ENCODE results near the gene WDR90. TPM values are rescaled to one million over a fixed set of nuclear protein-coding genes. Genes with fewer than 3 reads are reported as not detected.

WDR90 gene
- total and polyA plus RNA-seq, 2 of the 13 experiments (the other 11 are each of a cell fraction or from before 2014, with no cell fraction given): 14.9 to 28.9 TPM

- TF ChIP-seq SMAD9 (CRISPR knock-in tag; IDR thresholded peaks at IDR 0.05): no peak
- no peak for TF ChIP-seq SKIL (CRISPR knock-in tag; IDR thresholded peaks at IDR 0.05; ENCODE audit: borderline replicate concordance)
- no peak for TF ChIP-seq TBX3 (IDR thresholded peaks at IDR 0.05; ENCODE audit: borderline replicate concordance)
Observed at GRCh38 chr16:626787-627453, 22.2 kb upstream of the WDR90 start (continued).

- H3K9ac ChIP-seq (ENCODE audit: insufficient read depth, low read depth, low read length): no peak overlapping the region
- TF ChIP-seq SALL1 (CRISPR knock-in tag; IDR thresholded peaks at IDR 0.05) (0 out of 2 replicates have a peak, but pooled peaks have one; percentile 38), ZNF720 (CRISPR knock-in tag; IDR thresholded peaks at IDR 0.05) (no peak), MTA1 (CRISPR knock-in tag; IDR thresholded peaks at IDR 0.05; ENCODE audit: borderline replicate concordance) (0 out of 2 replicates have a peak, but pooled peaks have one; percentile 51), ZNF230 (CRISPR knock-in tag; IDR thresholded peaks at IDR 0.05) (no peak), ZSCAN31 (CRISPR knock-in tag; IDR thresholded peaks at IDR 0.05; ENCODE audit: low read depth) (no peak), AGO2 (optimal IDR thresholded peaks at IDR 0.05; ENCODE audit: low read depth, low read length) (peak; percentile 71), ZNF878 (CRISPR knock-in tag; IDR thresholded peaks at IDR 0.05) (no peak), AKAP8 (CRISPR knock-in tag; IDR thresholded peaks at IDR 0.05) (no peak), ZBTB38 (CRISPR knock-in tag; IDR thresholded peaks at IDR 0.05) (peak; percentile 100), IKZF1 (IDR thresholded peaks at IDR 0.05) (no peak)
- TF ChIP-seq, protein P1, sequence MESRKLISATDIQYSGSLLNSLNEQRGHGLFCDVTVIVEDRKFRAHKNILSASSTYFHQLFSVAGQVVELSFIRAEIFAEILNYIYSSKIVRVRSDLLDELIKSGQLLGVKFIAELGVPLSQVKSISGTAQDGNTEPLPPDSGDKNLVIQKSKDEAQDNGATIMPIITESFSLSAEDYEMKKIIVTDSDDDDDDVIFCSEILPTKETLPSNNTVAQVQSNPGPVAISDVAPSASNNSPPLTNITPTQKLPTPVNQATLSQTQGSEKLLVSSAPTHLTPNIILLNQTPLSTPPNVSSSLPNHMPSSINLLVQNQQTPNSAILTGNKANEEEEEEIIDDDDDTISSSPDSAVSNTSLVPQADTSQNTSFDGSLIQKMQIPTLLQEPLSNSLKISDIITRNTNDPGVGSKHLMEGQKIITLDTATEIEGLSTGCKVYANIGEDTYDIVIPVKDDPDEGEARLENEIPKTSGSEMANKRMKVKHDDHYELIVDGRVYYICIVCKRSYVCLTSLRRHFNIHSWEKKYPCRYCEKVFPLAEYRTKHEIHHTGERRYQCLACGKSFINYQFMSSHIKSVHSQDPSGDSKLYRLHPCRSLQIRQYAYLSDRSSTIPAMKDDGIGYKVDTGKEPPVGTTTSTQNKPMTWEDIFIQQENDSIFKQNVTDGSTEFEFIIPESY (CRISPR knock-in tag; IDR thresholded peaks at IDR 0.05): peak; percentile 99
- TF ChIP-seq, protein P2, sequence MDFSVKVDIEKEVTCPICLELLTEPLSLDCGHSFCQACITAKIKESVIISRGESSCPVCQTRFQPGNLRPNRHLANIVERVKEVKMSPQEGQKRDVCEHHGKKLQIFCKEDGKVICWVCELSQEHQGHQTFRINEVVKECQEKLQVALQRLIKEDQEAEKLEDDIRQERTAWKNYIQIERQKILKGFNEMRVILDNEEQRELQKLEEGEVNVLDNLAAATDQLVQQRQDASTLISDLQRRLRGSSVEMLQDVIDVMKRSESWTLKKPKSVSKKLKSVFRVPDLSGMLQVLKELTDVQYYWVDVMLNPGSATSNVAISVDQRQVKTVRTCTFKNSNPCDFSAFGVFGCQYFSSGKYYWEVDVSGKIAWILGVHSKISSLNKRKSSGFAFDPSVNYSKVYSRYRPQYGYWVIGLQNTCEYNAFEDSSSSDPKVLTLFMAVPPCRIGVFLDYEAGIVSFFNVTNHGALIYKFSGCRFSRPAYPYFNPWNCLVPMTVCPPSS (IDR thresholded peaks at IDR 0.05): no peak
Observed at GRCh38 chr16:627454-628239, 21.5 kb upstream of the WDR90 start.

More at GRCh38 chr16:627454-628239, 21.5 kb upstream of the WDR90 start:
- FAIRE-seq (no peak), ATAC-seq (no peak), DNase-seq (ENCODE audit: low spot score) (no peak)
- no peaks in the 10 kb centered on the region for H4K20me1 ChIP-seq (ENCODE audit: insufficient read depth, low read length)
- ChIA-PET CTCF (ENCODE audit: low intra/inter-chr PET ratio, low total read pairs) (no interaction called here), POLR2A (interaction anchor here (1.0 kb wide), 1 partner anchor 9 kb away, joined by 3 read pairs; the partner anchor contains the start of gene METTL26)
- in situ Hi-C loops (cut with HindIII; ENCODE audit: extremely low pct_ligation_motif_present, low pct_unique_long_range_greater_than_20kb): no loop called here
- peaks cover 4% of the 10 kb centered on the region in 2 experiments; a peak in 2 of 5 replicates for H3K36me3 ChIP-seq (replicated peaks in 1 of 2; ENCODE audit: control insufficient read depth in 1 of 2, insufficient read depth in 2 of 2, low read length in 2 of 2)
- no peaks in the 10 kb centered on the region for H3K79me2 ChIP-seq (ENCODE audit: insufficient read depth, low read length)
- H3K27me3 ChIP-seq (ENCODE audit: control insufficient read depth in 1 of 2, insufficient read depth in 2 of 2, low read length in 2 of 2): no peaks in the 10 kb centered on the region
- intact Hi-C loops (cut with micrococcal nuclease; ENCODE audit: unreplicated experiment): no loop called here
- no peaks in the 10 kb centered on the region for H3K9me3 ChIP-seq (ENCODE audit: low read length)
- no peak overlapping the region for H3K4me2 ChIP-seq (ENCODE audit: low read depth, low read length)
- no TSS peak for BruUV-seq (replicated peaks)
- H2AFZ ChIP-seq (ENCODE audit: low read length): no peak overlapping the region
- H3K4me1 ChIP-seq (ENCODE audit: insufficient read depth, low read length): peaks cover 19% of the 10 kb centered on the region
- no peak overlapping the region for H3K4me3 ChIP-seq (replicated peaks in 1 of 3; ENCODE audit: insufficient read depth in 1 of 3, low read depth in 2 of 3, low read length in 3 of 3)
- WGBS (ENCODE audit: low lambda C conversion rate): 89% methylated on average over 28 of the region's 50 CpGs
- no peak overlapping the region for H3K27ac ChIP-seq (ENCODE audit: extremely low read length, insufficient read depth, low read length)
